Stimulated activated CD8-positive, alpha-beta memory T cell treated with anti-CD3 and anti-CD28 coated beads, Interleukin-12 subunit alpha, Interleukin-12 subunit beta, amount 100 ng/mL, for 4 hours (primary cell): ENCODE results near the gene HACD1.
"Not testable (repeated sequence)": the region's sequence is repeated elsewhere in the genome, so short reads cannot be mapped to it uniquely, and the experiment has no call there.

Experiments used
- DNase-seq: peaks from one replicate; pipeline ENCODE4 v3.0.0-alpha.2; 2020; ENCODE audit warnings: low read depth

The HACD1 gene

DNA sequence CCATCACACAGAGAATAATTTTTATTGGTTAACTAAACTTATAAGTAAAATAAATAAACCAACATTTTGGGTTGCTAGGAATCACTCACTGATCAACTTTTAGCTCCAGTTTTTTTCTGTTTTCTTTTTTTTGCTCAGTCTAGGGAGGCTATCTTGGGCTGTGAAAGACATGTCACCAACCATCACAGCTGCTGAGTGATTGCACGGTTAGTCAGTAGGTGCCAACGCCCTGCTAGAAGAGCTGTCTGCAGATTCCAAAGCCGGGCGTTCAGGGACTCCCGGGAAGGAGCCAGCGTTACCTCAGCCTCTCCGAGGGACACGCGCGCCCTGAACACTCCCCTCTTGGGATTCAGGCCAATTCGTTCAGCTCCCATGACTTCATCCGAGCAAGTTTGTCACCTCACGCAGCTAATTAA, 26.2 kb upstream of the HACD1 start:
- no peak for DNase-seq

- no peak for DNase-seq
Measured at GRCh38 chr10:17640331-17640816, 23.2 kb upstream of the HACD1 start.

GRCh38 chr10:17637869-17638268, 20.7 kb upstream of the HACD1 start:
- no peak for DNase-seq

DNA sequence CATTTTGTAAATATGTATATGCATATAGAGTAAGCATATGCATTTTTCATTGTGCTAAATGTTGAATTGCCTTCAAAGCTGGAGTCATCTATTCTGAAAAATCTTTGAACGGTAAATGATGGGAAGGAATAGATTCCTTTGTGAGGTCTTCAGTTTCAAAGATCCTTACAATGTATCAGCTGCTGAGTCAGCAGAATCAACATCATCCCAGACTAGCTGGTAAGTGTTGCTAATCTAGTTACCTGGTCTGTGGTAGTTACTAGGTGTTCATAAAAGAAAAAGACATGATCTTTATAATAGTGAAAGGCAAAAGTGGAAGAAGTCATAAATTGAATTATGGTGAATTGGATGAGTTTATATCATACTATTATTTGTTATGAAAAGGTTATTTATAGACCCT, 16.2 kb upstream of the HACD1 start:
- no peak for DNase-seq

DNA sequence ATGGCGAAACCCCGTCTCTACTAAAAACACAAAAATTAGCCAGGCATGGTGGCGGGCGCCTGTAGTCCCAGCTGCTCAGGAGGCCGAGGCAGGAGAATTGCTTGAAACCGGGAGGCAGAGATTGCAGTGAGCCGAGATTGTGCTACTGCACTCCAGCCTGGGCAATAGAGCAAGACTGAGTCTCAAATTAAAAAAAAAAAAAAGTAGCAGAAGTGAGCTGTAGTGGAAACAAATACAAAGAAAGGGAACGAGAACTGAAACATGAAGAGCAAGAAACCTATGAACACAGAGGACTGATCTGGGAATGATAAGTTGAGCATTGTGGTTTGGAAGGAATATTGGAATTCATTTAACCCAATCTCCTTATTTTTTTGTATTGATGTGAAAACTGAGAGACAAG, 15.4 kb upstream of the HACD1 start:
- not testable (repeated sequence) for DNase-seq

DNA sequence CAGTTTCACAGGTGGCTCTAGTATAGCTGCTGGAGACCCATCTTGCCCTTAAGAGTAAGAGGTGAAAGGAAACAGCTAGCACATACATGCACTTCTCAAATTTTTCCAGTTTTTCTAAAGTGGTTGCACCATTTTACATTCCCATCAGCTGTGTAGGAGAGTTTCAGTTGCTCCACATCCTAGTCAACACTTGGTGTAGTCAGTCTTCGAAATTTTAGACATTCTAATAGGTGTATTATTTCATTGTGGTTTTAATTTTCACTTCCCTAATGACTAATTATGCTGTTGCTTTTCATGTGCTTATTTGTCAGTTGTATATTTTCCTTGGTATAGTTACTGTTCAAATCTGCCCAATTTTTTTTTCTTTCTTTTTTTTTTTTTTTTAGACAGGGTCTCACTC, 9.5 kb upstream of the HACD1 start:
- no peak for DNase-seq

GRCh38 chr10:17624996-17625395, 7.8 kb upstream of the HACD1 start:
- DNase-seq = no peak

DNA sequence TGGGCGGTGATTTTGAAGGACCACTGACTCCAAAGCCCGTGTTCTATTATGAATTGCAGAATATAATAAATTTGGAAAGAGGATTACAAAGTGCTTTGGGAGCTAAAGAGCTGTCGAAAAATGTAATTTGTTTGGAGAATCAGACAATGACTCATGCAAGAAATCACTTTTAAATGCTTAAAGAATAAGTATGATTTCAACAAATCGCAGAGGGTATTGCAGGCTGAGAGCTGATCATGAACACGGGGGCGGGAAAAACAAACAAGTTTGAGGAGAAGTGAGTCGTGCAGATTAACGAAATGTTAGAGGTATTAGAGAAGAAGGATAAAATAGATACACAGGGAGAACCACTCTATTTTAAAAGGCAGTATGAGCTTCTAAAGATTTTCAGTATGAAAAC, 4.9 kb upstream of the HACD1 start:
- no peak for DNase-seq

- peak; percentile 13 for DNase-seq
Measured at GRCh38 chr10:17616403-17617030, 657 bp downstream of the HACD1 start.

DNA sequence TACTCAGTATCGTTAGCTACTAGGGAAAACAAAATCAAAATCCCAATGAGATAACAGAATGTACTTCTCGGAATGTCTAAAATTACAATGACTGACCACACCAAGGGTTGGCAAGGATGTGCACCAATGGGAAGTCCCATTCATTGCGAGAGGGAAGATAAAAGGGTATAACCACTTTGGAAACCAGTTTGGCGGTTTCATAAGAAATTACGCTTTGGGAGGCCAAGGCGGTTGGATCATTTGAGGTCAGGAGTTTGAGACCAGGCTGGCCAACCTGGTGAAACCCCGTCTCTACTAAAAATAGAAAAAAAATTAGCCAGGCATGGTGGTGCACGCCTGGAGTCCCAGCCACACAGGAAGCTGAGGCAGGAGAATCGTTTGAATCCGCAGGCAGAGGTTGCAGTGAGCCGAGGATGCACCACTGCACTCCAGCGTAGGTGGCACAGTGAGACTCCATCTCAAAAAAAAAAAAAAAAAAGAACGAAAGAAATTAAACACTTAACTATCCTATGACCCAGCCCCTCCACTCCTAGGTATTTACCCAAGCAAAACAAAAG, 7.6 kb downstream of the HACD1 start:
- no peak for DNase-seq

DNA sequence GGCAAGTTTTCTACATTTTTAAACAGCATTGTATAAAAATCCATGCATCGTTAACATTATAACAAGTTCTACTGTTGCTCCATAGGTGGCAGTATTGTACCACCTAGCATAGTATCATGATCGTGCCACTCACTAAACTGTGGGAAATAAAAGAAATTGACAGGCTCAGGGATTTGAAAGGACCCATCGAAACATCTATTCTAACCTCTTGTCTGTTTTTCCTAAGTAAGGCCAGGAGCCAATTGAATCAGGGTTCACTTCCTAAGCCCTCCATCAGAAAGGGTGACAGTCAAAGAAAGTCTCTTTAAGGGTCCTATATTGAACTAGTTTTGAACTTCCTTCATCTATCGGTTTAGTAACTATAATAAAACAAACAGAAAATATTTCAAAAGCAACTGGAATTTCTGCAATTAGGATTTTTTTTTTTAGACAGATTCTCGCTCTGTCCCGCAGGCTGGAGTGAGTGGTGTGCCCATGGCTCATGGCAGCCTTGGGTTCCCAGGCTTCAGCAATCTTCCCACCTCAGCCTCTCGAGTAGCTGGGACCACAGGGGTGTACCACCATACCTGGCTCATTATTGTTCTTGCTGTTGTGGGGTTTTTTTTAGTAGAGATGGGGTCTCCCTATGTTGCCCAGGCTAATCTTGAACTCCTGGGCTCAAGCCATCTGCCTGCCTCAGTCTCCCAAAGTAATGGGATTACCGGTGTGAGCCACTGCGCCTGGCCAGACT, 9.4 kb downstream of the HACD1 start:
- DNase-seq = no peak

- DNase-seq = no peak
Measured at GRCh38 chr10:17607060-17607459, 10.1 kb downstream of the HACD1 start.

DNA sequence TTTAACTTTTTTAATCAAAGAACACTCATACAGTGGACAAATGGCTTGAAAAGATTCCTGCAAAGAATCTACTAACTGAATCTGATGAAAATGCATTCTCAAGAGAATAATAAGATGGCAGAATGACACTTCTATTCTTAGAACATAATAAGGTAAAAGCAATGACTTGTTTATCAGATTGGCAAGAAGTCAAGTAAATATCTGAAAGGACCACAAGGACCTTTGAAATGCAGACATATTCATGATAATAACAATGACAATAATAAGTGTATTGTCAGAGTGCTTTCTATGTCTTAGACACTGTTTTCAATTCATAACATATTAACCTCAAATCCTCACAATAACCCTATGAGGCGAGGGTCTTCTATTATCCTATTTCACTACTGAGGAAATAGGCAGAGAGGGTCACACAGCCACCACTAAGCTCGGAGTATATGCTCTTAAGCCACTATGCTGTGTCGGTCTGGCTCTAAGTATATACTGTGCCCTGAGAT, 10.6 kb downstream of the HACD1 start:
- no peak for DNase-seq

DNA sequence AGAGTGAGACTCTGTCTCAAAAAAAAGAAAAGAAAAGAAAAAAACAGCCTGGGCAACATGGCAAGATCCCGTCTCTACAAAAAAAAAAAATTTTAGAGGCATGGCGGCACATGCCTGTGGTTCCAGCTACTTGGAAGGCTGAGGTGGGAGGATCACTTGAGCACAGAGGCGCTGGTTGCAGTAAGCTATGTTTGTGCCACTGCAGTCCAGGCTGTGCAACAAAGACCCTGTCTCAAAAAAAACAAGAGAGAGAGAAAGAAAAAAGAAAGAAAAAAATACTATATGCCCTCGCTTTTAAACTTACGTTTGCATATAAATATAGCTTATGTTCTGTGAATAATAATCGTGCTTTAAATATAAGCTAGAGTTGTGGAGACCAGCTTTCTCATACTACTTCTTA, 11.2 kb downstream of the HACD1 start:
- DNase-seq = no peak

GRCh38 chr10:17599089-17599488, 18.1 kb downstream of the HACD1 start:
- DNase-seq = no peak

- no peak for DNase-seq
Measured at GRCh38 chr10:17597386-17597785, 19.8 kb downstream of the HACD1 start.

- no peak for DNase-seq
Measured at GRCh38 chr10:17590969-17591645, 26.1 kb downstream of the HACD1 start.

- not testable (repeated sequence) for DNase-seq
Measured at GRCh38 chr10:17589316-17589715, 27.9 kb downstream of the HACD1 start.

GRCh38 chr10:17588420-17588819, 28.8 kb downstream of the HACD1 start:
- DNase-seq = no peak

DNA sequence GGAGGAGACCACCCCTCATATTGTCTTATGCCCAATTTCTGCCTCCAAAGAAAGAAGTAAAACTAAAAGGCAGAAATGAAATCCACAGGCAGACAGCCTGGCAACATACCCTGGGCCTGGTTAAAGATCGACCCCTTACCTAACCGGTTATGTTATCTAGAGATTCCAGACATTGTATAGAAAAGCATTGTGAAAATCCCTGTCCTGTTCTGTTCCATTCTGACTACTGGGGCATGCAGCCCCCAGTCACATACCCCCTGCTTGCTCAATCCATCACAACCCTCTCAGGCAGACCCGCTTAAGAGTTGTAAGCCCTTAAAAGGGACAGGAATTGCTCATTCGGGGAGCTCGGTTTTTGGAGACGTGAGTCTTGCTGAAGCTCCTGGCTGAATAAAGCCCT, 29.9 kb downstream of the HACD1 start:
- DNase-seq = not testable (repeated sequence)

- DNase-seq = no peak
Measured at GRCh38 chr10:17586821-17587234, 30.3 kb downstream of the HACD1 start.

- no peak for DNase-seq
Measured at GRCh38 chr10:17585016-17585415, 32.2 kb downstream of the HACD1 start.

- no peak for DNase-seq
Measured at GRCh38 chr10:17580885-17581284, 36.3 kb downstream of the HACD1 start.
